CD4-positive, alpha-beta T cell treated with Interleukin-15 for 4 hours (primary cell): ENCODE data around the gene STYX.

ENCODE experiments used
- DNase-seq: peaks from one replicate; pipeline ENCODE4 v3.0.0-alpha.2; 2020; ENCODE audit warnings: low spot score

STYX gene

GRCh38 chr14:52790011-52790755 lies 60.2 kb downstream of the STYX start:
- DNase-seq: no peak

DNA sequence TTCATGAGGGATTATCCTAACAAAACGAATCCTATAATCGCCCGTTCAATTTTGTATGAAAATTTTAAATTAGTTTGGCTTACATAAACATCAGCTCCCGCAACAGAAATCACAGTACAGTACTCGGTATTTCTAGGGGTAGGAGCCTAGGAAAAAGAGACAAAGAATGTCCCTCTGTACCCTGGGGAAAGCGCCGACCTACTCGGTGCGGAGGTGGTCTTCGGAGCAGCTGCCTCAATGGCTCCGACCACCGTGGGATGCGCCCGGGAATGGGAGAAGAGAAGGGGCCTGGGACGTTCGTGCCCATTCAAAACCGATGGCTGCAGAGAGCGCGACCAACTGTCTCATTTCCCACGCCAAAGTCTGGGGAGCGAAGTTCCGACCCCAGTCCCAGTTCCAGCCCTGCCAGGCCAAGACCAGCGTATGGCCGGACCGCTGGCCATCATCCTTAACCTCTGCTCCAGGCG lies 60.8 kb downstream of the STYX start:
- DNase-seq: no peak

DNA sequence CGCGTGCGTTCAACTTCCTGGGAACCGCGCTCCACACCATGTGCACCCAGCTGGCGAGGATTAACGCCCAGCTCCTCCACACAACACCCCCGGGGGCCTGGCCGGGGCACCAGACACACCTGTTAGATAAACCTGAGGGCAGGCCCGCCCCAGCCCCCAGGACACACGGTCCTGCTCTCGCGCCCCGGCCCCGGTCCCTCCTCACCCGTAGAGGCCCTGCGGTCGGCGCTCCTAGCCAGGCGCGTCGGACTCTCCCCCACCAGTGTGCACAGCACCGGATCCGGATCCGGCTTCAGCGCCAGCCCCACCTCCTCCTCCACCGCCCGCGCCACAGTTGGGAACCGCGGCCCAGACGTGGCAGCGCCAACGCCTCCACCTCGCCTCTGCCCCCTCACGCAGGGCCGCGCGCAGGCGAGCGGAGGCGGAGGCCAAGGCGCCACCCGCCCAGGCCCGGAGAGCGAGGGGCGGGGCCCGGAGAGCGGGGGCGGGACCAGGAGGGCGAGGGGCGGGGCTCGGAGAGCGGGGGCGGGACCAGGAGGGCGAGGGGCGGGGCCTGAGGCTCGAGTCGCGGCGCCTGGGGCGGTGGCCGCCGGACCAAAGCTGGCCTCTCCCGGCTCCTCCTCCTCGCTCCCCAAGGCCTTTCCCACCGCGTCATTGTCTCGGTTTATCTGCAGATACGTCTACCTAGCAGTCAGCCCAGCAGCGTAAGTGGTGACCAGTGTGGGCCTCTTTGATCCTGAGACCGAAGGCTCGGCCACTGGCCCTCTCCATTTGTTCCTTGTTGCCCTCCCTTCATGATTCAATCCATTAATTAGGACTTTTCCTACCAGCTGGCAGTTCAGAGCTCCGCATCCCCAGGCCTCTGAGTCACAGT lies 61.5 kb downstream of the STYX start, which contains the start of gene GNPNAT1:
Gene GNPNAT1, minus strand, starts transcription at position 385 of the 874 bp plus-strand sequence. CDS start 6,957 bp downstream, outside the sequence.
- DNase-seq: peak; percentile 90

DNA sequence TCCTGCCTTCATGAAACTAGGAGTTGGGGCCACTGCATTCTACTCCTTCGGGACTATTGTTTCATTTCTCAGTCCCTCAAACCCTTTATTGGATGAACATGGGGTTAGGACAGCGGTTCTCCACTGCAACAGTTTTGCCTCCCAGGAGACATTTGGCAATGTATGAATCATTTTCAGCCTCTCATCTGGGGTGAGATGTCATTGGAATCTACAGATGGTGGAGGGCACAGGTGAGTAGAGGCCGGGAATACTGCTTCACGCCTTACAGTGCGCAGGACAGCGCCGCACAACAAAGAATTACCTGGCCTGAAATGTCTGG lies 62.1 kb downstream of the STYX start:
- DNase-seq: no peak

- no peak for DNase-seq
Observed at GRCh38 chr14:52793061-52793460, 63.1 kb downstream of the STYX start.

DNA sequence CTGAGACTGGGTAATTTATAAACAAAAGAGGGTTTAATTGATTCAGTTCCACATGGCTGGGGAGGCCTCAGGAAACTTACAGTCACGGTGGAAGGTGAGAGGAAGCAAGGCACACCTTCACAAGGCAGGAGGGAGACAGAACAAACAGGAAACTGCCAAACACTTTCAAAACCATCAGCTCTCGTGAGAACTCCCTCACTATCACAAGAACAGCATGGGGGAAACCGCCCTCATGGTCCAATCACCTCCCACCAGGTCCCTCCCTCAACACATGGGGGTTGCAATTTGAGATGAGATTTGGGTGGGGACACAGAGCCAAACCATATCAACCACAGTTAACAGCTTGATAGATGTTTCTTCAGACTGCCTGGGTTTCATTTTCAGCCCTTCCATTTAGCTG lies 67.7 kb downstream of the STYX start:
- no peak for DNase-seq

DNA sequence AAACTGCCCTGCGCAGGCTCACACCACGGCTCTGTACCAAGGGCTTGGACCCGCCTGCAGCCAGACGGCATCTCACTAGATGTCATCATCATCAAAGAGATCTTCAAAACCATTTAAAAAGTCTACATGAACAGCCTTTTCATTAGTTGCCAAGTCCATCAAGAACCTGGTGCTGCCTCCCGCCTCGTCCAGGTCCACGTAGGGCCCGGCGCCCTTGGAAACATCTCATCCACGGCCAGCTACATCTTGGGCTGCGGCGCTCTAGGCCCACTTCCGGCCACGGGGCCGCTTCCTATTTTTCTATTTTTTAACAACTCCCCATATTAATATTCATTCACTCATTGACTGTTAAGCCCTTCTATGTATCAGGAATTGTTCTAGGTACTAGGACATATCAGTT lies 68.9 kb downstream of the STYX start:
- no peak for DNase-seq

DNA sequence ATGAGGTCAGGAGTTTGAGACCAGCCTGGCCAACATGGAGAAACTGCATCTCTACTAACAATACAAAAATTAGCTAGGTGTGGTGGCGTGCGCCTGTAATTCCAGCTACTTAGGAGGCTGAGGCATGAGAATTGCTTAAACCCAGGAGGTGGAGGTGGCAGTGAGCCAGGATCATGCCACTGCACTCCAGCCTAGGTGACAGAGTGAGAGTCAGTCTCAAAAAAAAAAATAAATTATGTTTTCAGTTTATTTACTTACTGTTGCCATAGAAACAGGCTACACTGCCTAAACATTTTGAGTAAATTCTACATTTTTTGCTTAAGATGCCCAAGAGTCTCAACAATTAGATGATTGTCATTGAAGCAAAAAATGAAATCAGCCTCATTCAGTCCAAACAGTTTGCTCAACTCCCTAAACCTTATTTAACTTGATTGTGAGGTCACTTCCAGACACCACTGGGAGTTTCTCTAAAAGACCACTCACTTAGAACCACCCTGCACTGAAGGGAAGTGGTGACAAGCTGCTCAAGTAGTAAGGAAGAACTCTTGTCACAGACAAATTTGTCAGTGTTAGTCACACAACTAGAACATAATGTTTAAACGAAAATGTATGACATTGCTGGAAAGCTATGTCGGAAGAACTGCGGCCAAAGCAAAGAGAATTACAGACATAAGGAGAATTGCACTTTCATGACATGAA lies 71.2 kb downstream of the STYX start:
- no peak for DNase-seq

- DNase-seq: no peak
Observed at GRCh38 chr14:52802597-52802996, 72.6 kb downstream of the STYX start.

DNA sequence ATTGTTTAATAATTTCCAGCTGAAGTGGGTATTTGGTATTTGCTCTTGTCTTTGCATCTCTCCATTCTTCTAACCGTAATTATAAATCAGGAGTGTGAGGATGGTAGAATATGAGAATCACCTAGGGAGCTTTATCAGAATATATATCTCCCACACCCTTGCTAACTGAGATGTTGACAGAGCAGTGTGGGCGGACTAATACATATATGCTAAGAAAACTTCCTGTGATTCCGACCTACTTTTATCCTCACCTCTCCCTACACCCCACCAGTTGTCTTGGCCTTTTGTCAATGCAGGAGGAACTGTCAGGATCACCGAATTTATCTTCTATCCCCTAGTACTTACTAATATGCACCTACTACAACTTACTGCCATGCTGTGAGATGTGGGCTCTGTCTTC lies 76.1 kb downstream of the STYX start:
- DNase-seq: no peak

GRCh38 chr14:52808101-52808500 lies 78.1 kb downstream of the STYX start:
- no peak for DNase-seq

- DNase-seq: no peak
Observed at GRCh38 chr14:52821805-52822250, 91.9 kb downstream of the STYX start.

GRCh38 chr14:52824462-52824861 lies 94.5 kb downstream of the STYX start:
- DNase-seq: no peak
